HS-5 (cell line): Measurements from ENCODE around the gene DMD.

Experiments
- DNase-seq: peaks from one replicate; pipeline ENCODE4 v3.0.0-alpha.2; 2012; ENCODE audit warnings: low read depth

Gene DMD

GRCh38 chrX:31178064-31178768 is 2033.1 kb downstream of the DMD start:
- DNase-seq = no peak

GRCh38 chrX:31170792-31171191 is 2040.6 kb downstream of the DMD start:
- DNase-seq = no peak

DNA sequence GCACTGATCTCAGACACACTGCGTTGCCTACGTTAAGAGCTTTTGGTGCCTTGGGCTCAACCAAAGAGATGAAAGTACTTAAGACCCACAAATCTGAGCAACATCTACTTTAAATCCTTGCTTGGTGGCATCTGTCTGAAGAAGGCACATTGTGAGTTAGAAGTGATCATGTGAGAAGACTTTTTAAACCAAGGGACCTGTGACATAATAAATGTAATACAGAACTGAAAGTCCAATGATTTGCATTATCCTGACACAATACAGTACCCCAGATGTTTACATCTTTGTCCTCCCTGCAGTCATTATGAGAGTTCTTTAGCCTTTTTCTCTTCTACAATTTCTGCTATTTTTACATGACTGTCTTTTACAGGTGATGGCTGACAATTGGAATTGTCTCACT is 2042.8 kb downstream of the DMD start:
- no peak for DNase-seq

- no peak for DNase-seq
Observed at GRCh38 chrX:31166832-31167231, 2044.5 kb downstream of the DMD start.

DNA sequence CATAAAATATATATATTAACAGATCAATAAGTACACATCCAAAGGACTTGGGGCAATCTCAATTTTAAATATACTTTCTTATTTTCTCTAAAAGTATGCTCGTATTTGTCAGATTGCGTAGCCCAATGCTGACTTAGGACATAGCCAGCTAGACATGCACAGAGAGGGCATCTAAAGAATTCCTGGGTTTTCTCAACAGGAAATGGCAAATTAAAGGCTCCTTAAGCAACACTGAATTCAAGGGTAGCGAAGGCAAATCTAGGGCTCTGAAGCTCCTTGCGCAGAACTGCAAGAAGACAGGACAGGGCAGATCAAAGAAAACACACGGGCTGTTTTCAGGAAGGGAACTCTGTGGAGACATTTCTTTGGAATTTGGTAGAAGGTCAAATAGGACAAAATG is 2044.9 kb downstream of the DMD start:
- DNase-seq = no peak

GRCh38 chrX:31165241-31166035 is 2045.9 kb downstream of the DMD start:
- no peak for DNase-seq

GRCh38 chrX:31154946-31155345 is 2056.4 kb downstream of the DMD start:
- no peak for DNase-seq

DNA sequence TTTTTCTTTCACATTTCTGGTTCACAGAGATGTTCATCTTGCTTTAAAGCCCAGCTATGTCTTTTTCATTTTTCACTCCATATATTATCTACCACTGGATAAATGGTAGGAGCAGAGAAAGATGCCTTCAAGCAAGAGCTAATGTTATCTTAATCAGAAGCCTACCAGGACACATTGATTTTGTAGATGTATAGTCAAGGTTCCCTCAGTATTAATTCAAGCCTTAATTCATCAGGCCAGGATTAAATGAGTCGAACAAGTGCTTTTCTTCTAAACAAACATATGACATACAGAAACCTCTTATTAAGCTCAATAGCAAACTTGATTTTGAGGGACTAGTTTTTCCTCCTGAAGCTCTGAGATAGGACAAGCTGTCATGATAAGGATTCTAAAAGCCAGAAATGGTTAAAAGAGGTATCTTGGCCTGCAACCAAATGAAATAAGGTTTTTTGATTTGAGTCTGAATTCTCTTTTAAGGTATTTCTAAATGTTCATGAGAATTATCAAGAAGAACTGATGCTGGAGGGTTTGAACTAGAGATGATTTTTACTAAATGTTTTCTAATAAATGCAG is 2057.8 kb downstream of the DMD start:
- no peak for DNase-seq

- no peak for DNase-seq
Observed at GRCh38 chrX:31147175-31147574, 2064.2 kb downstream of the DMD start.

- DNase-seq = no peak
Observed at GRCh38 chrX:31139961-31140360, 2071.4 kb downstream of the DMD start.

- no peak for DNase-seq
Observed at GRCh38 chrX:31138124-31138523, 2073.2 kb downstream of the DMD start.

GRCh38 chrX:31136144-31136611 is 2075.2 kb downstream of the DMD start:
- DNase-seq = no peak

- DNase-seq = no peak
Observed at GRCh38 chrX:31132821-31133241, 2078.5 kb downstream of the DMD start.

GRCh38 chrX:31130457-31131220 is 2080.7 kb downstream of the DMD start:
- no peak for DNase-seq

GRCh38 chrX:31128855-31129254 is 2082.5 kb downstream of the DMD start:
- no peak for DNase-seq

DNA sequence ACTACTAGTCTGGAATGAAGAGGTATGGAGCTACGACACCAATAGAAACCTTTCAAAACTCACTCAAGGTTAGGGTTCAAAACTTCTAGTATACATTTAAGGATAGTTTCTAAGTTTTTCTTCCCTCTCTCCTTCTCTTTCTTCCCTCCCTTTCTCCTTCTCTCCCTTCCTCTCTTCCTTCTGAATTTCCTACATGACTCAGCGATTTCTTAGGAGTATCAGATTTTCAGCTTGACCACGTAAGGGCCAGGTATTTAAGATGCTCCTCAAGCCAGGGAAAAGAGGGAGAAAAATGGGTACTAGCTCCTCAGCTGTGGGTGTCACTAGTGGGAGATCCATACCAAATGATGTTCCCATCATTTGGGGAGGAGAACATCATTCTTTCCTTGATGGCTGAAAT is 2083.6 kb downstream of the DMD start:
- DNase-seq = no peak

GRCh38 chrX:31126205-31126604 is 2085.1 kb downstream of the DMD start:
- DNase-seq = peak; percentile 55

DNA sequence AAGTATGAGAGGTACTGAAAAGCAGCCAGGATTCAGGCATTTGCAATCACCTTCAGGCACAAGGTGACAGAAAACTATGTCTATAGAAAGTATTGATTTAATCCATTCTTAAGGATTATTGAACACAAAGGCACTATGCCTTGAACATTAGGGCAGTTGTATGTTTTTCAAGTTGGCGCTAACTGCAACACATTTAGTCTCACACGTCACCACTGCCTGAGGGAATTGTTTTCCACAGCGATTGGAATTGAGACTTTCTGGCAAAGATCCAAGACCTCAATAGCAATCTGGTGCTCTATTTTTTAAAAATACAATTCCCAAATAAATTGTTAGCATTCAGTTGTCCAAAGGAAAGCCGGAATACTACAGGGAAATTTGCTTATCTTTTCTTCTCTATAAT is 2086.8 kb downstream of the DMD start:
- DNase-seq = no peak

DNA sequence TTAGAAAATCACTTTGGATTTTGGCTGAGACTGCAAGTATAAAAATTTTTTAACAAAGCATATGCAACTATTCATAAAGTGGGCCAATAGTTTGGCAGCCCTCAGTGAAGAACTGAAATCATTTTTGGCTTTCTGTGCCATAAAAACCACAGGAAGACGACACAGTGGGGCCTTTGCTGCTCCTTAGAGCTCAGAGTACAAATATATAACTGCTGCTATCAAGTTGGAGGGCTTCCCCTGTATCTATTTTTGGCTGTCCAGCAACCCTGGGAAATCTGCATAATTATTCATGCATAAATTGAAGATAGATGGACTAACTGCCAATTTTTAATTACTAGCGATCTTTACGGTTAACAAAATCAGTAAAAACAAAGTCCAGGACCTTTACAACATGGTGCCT is 2088.0 kb downstream of the DMD start:
- no peak for DNase-seq

DNA sequence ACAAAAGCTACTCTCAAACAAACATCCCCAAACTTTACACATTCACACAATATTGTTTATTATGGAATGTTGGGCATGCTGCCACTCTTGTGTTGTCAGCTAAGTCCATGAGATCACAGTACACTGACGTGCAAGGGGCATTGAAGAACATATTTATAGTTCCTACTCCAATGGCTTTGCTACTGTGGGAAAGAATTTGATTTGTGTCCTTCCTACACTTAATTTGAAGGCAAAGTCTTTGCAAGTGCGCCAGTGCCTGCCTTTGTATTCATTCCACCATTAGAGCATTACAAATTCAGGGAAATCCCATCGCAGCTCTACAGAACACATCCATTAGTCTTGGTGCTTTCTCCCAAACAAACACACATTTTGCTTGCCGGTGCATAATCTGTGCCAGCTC is 2094.1 kb downstream of the DMD start:
- DNase-seq = no peak

DNA sequence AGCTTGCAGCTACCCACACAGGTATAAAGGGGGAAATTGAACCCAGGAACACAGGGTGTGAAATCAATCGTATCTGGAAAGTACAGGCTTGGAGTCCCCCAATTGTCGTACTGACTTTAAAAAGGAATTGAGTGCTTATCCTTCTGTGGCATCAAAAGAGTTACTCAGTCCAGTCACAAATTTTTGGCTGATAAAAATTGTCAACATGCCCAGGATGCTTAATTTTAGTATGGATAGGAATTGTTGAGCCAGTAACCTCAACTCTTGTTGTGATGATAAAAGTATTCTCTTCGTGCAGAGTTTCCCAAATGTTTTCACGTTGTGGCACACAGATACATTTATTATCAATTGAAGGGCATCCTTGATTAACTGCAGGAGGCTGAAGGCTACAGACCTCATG is 2096.0 kb downstream of the DMD start:
- no peak for DNase-seq

GRCh38 chrX:31114858-31115257 is 2096.5 kb downstream of the DMD start:
- DNase-seq = no peak
